ENCODE measurements around the gene SEC14L3.

The SEC14L3 gene

DNA sequence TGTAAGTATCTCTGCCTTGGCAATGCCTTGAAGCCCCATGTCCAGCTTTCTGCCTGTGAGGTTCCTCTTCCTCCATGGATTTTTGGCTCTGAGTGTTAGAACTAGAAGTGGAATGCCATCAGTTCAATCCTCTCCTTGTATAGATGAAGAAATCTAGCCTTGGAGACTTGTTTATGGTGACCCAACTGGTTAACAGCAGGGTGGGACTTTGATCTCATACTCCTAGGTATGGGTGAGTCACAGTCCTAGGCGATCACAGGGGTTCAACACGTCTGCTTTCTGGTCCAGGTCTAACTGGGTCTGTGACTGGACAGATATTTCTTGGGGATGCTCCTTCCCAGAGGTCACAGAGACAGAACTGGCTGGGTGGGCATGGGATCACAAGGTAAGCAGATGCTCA lies 55.4 kb downstream of the SEC14L3 start:
- DNase-seq (ENCODE audit: low read depth) = no peak
- TF ChIP-seq POLR2A (IDR thresholded peaks at IDR 0.05; ENCODE audit: extremely low read depth, insufficient read length) (no peak), MYC (IDR thresholded peaks at IDR 0.05; ENCODE audit: low read depth, low read length) (no peak)
- TF ChIP-seq, protein P1, sequence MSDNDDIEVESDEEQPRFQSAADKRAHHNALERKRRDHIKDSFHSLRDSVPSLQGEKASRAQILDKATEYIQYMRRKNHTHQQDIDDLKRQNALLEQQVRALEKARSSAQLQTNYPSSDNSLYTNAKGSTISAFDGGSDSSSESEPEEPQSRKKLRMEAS (IDR thresholded peaks at IDR 0.05; ENCODE audit: low read depth, low read length) = no peak
- TF ChIP-seq, protein P2, sequence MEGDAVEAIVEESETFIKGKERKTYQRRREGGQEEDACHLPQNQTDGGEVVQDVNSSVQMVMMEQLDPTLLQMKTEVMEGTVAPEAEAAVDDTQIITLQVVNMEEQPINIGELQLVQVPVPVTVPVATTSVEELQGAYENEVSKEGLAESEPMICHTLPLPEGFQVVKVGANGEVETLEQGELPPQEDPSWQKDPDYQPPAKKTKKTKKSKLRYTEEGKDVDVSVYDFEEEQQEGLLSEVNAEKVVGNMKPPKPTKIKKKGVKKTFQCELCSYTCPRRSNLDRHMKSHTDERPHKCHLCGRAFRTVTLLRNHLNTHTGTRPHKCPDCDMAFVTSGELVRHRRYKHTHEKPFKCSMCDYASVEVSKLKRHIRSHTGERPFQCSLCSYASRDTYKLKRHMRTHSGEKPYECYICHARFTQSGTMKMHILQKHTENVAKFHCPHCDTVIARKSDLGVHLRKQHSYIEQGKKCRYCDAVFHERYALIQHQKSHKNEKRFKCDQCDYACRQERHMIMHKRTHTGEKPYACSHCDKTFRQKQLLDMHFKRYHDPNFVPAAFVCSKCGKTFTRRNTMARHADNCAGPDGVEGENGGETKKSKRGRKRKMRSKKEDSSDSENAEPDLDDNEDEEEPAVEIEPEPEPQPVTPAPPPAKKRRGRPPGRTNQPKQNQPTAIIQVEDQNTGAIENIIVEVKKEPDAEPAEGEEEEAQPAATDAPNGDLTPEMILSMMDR (IDR thresholded peaks at IDR 0.05; ENCODE audit: low read depth, low read length) = no peak
- no peak overlapping the region for H3K4me3 ChIP-seq (ENCODE audit: low read depth, low read length)

DNA sequence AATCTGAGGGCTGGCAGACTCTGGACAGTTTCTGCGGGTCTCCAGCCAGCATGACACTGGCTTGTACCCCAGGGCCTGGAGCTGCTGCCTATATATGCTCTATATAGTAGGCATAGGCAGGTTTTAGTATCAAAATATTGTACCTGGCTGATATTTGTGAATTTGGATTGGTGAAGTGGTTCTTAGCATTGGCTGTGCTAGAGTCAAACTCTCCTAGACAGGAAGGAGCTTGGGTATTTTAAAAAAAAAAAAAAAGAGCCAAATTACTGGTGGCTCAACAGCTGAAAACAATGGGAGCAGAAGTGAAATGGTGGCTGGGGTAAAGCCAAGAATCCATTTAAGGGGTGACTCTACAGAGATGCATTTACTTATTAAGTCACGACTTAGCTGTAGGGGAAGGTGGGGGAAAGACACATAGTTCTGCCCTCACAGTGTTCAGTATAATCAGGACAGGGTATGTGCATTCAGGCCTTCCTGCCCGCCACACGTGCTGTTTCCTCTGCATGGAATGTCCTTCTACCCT lies 57.2 kb downstream of the SEC14L3 start:
- no peak for DNase-seq (ENCODE audit: low read depth)
- H3K4me3 ChIP-seq (ENCODE audit: low read depth, low read length) = no peak overlapping the region
- TF ChIP-seq, protein P1 (IDR thresholded peaks at IDR 0.05; ENCODE audit: low read depth, low read length) = no peak
- TF ChIP-seq MYC (IDR thresholded peaks at IDR 0.05; ENCODE audit: low read depth, low read length) (no peak), POLR2A (IDR thresholded peaks at IDR 0.05; ENCODE audit: extremely low read depth, insufficient read length) (no peak)
- TF ChIP-seq, protein P2 (IDR thresholded peaks at IDR 0.05; ENCODE audit: low read depth, low read length) = no peak

DNA sequence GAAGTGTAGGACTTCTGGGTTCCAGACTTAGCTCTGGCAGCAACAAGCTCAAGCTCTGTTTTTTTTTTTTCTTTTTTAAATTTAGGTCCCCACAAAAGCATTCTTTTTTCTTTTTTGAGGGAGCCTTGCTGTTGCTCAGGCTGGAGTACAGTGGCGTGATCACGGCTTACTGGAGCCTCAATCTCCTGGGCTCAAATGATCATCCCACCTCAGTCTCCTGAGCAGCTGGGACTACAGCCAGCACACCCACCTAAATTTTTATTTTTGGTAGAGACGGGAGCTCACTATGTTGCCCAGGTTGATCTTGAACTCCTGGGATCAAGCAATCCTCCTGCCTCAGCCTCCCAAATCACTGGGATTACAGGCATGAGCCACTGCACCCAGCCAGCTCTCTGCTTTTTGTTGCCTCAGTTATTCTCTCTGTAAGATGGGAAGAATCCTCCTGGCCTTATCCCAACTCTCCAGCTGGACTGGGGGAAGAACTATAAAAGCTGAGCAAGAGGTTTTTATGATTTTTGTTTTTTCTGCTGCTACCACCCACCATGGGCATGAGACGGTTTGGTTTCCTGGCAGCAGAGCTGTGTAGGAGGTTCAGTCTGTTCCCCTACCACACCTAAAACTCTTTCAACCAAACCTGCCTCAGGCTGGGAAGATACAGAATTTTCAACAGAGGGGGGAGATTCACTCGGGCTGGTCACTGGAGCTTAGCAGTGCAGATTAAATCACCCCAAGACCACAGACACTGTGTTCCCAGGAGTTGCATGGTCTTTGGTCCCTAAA lies 57.9 kb downstream of the SEC14L3 start:
- DNase-seq (ENCODE audit: low read depth) = no peak
- TF ChIP-seq, protein P1 (IDR thresholded peaks at IDR 0.05; ENCODE audit: low read depth, low read length) = no peak
- TF ChIP-seq MYC (IDR thresholded peaks at IDR 0.05; ENCODE audit: low read depth, low read length) = no peak
- TF ChIP-seq POLR2A (IDR thresholded peaks at IDR 0.05; ENCODE audit: extremely low read depth, insufficient read length) = no peak
- TF ChIP-seq, protein P2 (IDR thresholded peaks at IDR 0.05; ENCODE audit: low read depth, low read length) = no peak
- H3K4me3 ChIP-seq (ENCODE audit: low read depth, low read length) = no peak overlapping the region

DNA sequence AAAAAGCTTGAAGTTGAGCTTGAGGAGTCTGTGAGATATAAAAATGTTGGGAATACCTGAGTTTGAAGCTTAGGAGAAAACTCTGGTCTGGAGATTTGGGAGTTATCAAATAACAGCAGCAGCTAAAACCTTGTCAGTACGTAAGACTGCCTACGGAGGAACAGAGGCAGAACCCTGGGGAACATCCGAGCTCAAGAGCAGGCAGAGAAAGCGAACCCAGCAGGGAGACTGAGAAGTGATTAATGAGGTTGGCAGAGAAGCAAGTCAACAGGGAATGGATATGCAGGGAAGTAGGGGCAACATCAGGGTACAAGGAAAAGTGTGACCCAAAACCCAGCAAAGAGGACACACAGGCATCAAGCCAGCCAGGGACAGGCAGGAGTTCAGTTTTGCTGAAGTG lies 58.8 kb downstream of the SEC14L3 start:
- DNase-seq (ENCODE audit: low read depth) = no peak
- H3K4me3 ChIP-seq (ENCODE audit: low read depth, low read length) = no peak overlapping the region
- TF ChIP-seq MYC (IDR thresholded peaks at IDR 0.05; ENCODE audit: low read depth, low read length) (no peak), POLR2A (IDR thresholded peaks at IDR 0.05; ENCODE audit: extremely low read depth, insufficient read length) (no peak)
- TF ChIP-seq, protein P1 (IDR thresholded peaks at IDR 0.05; ENCODE audit: low read depth, low read length) = no peak
- TF ChIP-seq, protein P2 (IDR thresholded peaks at IDR 0.05; ENCODE audit: low read depth, low read length) = no peak

DNA sequence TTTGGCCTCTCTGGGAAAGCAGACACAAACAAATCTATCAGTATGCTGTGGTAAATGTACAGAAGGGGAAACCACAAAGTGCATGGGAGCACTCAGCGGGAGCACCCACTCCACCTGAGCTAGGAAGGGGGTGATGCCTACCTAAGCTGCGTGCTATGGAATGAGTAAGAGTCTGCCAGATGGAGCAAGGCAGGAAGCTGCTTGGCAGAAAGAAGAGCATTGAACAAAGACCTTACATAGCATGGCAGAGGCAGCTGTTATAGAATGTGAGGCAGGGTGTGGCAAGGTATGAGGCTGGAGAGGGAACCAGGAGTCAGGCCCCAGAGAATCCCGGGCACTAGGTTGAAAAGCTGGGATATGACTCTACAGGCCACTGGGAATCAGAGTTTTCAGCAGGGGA lies 60.0 kb downstream of the SEC14L3 start:
- no peak overlapping the region for H3K4me3 ChIP-seq (ENCODE audit: low read depth, low read length)
- DNase-seq (ENCODE audit: low read depth) = no peak
- TF ChIP-seq, protein P2 (IDR thresholded peaks at IDR 0.05; ENCODE audit: low read depth, low read length) = no peak
- TF ChIP-seq POLR2A (IDR thresholded peaks at IDR 0.05; ENCODE audit: extremely low read depth, insufficient read length) = no peak
- no peak for TF ChIP-seq MYC (IDR thresholded peaks at IDR 0.05; ENCODE audit: low read depth, low read length)
- TF ChIP-seq, protein P1 (IDR thresholded peaks at IDR 0.05; ENCODE audit: low read depth, low read length) = no peak
